ENCODE results near the gene NELL2.
A peak's percentile ranks its signal among the peaks of the same experiment; 100 is the strongest.

Gene NELL2

DNA sequence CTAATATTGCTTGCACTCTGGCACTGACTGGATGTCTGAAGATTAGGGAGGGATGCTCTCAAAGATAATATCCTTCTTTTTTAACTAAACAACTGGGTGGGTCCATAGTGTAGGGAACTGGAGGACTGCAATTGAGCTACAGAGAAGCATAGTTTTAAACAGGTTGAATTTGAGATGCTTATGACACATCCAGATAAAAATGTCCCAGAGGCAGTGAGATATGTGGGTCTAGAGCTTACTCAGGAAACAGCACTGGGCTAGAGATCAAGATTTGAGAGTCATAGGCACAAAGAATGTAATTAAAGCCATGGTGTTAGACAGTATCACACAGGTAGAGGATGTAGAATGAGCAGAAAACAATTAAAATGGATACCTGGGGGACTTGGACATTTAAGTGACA is 198.4 kb downstream of the NELL2 start:
- peak; percentile 84 for DNase-seq

DNA sequence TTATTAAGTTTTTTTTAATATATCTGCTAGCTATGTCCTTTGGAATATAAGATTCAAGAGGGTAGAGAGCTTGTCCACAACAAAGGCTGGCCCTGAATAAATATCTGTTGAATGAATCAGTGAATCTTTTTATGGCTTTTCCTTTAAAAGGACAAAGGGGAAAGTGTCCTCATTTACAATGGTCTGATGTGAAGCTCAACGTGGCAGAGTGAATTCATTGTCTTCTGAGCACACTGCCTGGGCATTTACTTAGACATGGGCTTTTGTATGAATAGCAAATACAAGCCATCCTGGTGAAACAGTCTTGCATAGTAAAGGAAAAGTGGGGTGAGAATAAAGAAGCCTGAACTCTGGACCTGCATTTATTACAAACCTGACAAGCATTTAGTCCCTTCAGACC is 201.2 kb downstream of the NELL2 start:
- DNase-seq, result no peak

DNA sequence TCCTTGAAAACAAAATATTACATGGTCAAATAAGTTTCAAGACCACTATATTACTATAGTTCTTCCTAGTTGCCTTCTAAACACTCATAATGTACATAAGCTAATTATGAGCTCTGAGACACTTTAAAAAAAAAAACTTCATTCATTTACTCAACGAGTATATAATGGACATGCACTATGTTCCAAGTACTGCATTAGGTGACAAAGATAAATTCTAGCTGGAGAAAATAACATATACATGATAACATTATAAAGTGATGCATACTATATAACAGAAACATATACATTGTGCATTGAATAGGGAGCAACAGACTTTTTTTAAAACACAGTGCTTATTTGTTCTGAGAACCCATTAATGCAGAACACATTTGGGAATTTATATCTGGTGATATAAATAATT is 202.3 kb downstream of the NELL2 start:
- no peak for DNase-seq

DNA sequence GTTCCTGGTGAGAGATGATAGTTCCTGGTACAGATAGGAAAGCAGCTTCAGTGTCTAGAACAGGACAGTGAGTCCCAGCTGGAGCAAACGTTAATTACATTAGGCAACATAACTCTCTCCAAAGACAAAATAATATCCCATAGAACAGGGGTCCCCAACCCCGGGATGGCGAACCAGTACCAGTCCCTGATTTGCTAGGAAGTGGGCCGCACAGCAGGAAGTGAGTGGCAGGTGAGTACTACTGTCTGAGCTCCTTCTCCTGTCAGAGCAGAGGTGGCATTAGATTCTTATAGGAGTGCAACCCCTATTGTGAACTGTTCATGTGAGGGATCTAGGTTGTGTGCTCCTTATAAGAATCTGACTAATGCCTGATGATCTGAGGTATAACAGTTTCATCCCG is 204.1 kb downstream of the NELL2 start:
- no peak for DNase-seq

DNA sequence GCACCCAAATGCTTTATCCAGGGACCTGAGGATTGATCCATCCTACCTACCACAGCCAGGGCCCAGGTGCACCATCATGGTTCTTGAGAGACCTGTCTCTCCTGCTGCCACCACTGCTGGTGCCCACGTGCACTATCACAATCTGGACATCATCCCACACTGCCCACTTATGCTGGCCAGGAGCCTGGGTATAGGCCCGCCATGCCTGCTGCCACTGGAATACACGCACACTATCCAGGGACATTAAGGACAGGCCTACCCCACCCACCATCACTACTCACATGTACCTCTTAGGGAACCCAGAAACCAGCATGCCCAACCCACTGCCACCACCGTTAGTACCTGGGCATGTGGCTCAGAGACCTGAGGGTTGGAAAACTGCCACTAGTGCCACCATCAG is 207.7 kb downstream of the NELL2 start:
- DNase-seq, result no peak

DNA sequence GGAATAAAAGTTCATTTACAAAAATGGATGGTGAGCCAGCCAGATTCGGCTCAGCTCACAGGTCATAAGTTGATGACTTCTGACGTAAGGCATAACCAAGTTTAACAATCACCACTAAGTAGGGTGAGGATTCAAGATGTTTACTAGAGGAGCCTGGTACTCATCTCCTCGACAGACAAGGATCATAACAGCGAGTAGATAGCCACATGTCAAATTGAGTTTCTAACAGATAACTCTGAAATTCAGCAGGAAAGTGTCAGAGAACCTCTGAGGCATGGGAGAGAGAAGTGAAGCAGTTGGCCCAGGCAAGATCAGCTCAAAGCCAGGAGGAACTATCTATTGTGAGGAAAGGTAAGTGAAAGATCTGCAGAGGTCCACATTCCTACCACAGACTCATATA is 208.7 kb downstream of the NELL2 start:
- DNase-seq, result no peak

DNA sequence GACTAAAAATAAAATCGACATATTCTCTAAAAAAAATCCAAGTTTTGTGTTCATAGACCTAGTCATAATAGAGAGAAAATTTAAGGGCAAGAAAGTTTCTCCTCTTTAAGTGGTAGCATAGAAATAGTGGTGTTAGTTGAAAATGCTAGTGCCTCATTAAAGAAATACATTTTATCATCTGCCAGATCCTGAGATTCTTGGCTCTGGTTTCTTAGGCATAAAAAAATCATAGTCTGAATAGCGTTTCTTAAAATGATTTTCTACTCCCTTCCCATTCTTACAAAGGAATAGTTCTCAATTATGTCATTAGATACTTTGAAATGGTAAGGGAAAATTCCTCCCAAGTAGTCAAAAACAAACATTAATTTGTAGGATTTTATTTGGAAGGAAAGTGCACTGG is 212.8 kb downstream of the NELL2 start:
- no peak for DNase-seq

DNA sequence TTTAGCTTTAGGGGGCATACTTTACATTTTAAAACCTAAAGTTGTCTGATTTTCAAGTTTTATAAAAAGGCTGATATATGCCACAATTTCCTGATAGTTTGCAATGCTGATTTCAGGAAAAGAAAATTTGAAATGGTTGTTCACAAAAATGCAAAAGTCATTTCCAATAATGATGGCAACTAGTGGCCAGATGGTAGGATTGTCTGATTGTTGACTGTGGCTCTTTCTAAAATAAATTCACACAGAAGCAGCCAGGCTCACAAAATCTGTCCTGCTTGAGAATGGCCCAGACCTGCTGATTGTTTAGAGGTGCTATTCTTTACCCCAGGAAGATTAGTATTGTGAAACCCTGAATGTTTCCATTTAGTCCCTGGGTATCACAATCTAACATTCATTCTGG is 220.3 kb downstream of the NELL2 start:
- no peak for DNase-seq

DNA sequence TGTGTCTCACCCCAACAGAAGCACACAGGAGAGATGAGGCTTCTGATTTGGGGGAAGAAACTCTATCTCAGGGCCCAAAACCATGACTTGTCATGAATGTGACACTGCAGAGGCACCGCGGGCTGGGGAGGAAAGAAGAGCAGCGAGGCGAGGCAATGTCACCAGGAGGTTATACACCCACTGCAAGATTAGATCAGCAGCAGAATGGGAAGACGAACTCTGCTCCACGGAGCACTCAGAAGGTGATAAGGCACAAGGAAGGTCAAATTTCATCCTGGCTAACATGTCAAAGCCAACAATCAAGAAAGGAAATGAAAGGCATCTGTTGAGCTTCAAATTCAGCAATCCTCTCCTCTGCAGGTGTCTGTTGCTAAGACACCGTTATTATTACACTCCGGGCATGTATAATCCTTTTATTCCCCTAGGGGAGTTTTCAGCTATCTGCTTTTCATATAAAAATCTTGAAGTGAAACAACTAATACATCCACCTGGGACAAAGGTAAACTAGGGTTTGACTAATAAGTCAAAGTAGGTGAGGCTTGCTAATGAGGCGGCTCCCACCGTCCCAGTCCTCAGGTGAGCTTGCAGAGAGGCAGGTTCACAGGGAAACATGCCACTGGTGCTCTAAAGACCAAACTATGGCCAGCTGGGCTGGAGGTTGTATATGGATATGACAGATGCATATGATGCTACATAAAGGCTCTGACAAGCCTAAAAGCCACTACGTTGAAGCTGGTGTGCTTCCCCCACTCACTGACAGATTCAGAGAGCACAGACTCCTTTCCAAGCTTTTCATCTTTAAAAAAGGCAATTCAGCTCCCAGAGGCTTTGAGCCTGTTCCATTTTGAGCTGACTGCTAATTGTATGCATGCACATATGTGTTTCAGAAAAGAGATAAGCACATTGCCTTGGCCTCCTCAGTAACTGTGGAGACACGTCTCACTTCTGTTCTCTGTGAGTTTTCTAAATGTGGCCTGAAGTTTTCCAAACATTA is 221.2 kb downstream of the NELL2 start:
- no peak for DNase-seq

DNA sequence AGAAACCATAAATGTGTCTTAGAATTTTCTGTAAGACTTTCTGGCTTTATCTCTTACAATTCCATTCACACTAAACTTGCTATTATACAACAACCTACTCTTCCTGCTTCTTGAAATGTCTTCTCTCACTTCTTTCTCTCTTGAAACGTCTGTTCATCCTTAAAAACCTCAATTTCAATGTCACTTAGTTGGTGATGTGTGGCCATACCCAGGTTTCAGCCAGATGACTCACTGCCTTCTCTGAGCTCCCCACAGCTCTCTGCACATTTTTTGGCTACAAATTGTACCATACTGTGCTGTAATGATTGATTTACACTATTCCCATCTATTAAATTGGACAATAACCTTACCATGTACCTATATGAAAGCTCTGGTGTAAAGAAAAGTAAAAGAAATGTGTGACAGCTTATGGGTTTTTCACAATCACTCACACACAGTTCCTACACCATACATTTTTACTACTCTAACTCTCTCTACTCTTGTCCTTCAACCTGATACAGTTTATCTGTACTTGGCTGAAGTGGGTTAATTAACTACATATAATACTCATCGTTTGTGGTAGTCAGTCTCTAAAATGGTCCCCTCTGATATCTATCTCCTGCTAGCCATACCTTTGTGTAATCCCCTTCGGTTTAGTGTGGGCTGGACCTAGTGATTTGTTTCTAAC is 222.1 kb downstream of the NELL2 start:
- DNase-seq, result no peak

DNA sequence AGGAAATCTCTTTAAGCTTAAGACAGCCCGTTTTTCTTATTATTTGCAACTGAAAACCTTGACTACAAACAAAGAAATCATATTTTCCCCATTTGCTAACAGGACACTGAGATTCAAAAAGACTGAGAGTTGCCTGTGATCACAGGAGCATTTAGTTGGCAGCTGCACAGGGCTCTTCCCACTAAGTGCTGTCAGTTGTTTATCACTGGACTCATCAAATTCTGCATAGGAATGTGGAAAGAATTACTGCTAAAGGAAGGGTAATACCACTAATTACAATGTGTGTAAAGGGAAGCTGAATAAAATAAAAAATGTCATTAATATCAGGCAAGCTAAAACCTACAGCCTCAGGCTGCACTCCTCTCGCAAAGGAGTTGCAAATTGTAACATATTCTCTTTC is 226.4 kb downstream of the NELL2 start:
- DNase-seq, result no peak

DNA sequence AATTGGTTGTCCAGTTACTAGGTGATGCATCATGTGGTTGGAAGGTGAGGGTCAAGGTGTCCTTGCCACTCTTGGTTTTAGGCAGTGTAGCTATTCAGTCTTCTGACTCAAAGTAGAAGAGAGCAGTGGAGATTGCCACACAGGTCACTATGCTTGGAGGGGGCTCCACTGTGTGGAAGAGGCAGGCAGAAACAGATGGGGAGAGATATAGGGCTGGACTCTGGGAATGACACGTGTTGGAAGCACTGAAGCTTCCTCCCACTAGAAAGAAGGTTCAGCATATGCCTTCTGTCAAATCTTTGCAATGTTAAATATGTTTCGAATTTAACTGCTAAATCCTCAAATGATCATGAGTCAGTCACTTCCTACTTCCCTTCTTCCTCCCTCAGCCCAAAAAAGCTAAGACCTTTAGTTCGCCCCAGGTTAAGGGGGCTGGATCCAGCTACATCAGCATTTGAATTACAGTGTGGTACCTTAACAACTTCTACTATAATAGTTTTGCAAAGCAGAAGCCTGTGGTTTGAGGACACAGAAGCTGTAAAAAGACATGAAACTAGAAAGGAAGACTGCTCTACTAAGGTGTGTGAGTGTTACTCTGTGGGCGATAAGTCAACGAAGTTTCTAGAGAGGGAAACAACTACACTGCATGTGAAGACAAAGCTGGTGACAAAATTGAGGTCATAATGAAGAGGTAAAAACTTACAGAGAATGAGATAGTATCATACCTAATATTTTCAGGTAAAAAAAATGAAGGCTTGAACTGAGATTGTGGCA is 228.0 kb downstream of the NELL2 start:
- no peak for DNase-seq

DNA sequence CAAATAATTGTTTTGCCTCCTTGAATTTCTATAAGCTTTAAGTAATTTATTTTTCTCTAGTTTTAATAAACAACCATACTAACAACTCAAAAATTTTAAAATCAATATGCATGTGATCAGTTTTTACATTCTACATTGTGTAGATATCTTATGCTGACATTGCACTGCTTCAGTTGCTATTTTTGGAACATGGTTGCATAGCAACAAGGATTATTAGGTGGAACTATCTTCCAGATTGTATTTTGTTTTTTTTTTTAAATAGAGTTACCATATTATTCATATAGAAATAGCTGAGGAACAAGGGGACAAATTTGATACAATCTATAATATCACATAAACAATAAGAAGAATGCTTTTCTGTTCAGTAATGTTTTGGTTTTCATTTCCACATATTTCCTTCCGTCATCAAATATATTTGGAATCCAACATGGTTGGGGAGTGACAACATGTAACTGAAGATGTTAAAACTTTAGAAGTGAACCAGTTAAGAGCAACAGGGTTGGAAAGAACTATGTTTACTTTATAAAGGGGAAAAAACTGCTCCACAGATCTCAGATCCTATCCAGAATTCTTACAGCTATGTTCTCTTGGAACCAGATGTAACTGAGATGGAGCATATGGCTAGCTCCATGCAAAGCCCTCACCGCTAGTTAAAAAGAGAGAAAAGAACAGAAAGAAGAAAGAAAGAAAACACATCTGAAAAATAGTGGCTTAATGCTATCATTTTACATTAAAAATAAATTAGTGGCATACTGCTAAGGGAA is 235.5 kb downstream of the NELL2 start:
- no peak for DNase-seq

DNA sequence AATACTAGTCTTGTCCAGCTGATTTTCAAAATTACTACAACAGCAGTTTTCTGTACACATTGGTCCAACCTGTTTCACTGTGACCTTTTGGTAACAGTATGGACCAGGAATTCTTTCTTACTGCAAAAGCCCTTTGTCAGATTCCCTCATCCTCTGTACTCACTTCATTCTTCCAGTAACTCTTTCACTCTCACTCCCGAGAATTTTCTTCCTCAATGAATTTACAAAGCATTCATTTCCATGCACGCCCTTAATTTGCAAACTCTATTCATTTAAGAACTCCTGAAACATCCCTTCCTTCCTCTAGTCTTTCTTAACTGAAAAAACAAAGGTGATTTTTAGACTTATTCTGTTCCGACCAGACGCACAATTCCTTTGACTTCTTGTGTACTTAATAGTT is 238.2 kb downstream of the NELL2 start:
- DNase-seq, result no peak

DNA sequence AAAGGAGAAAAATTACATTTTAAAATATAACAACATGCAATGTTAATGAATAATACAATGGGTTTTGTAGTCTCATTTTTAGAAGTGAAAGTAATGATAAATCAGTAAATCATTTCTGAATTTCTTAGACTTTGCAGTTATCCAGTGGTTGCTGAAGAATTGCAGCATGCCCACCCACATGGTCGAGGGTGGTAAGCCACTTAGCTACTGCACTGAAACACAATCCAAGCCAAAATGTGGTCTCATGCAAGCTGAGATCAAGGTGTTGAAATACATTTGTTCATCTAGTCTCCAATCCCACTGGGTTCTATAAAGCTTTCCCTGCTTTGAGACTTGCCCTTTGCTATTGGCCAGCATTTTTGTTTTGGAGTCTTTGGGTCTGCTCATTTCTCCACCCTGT is 247.9 kb downstream of the NELL2 start:
- DNase-seq, result no peak

DNA sequence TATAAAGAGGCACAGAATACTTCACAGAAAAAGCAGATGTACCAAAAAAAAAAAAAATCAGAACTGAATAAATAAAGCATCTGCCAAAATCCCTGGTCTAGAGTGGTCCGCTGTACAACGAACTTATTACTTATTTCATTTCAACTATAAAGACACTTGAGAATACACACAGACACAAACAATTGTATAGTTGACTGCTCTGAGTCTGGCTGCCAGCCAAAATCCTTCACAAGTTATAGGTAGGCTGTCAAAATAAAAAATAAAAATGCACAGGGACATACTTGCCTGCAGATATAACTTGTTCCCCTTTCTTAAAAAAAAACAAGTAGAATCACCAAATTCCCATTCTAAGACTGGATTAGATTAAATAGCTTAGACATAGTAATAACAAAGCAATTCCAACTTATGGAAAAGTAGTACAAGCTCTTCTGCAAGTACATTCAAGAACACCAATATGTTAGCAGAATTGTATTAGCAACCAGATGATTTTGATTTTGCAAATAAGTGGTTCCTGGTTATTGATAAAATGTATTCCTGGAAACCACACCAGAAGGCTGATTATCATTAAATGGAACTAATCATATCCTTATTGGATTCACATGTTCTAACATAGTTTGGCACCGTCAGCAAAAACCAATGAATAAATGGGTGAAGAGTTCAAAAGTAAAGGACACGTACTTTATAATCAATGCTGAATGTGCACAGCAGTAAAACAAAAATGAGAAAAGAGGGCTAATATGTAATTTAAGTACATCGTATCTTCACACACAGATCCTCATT is 248.5 kb downstream of the NELL2 start:
- no peak for DNase-seq

DNA sequence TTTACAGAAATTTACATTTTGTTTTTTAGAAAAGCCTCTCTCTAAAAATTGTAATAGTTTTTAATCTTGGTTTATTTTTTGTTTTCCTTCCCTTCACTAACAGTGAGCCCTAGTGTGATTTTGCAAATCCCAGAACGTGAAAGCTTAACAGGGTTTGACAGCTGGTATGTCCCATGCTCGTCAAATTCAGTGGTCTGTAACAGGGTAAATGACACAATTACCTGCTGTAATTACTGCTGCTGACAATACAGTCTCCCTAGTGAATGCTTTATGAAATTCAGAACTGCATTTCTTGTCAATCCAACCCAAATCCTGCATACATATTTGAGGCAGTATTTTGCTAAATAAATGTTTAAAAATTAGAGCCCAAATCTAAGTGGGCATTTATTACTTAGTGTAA is 249.2 kb downstream of the NELL2 start:
- DNase-seq, result no peak

DNA sequence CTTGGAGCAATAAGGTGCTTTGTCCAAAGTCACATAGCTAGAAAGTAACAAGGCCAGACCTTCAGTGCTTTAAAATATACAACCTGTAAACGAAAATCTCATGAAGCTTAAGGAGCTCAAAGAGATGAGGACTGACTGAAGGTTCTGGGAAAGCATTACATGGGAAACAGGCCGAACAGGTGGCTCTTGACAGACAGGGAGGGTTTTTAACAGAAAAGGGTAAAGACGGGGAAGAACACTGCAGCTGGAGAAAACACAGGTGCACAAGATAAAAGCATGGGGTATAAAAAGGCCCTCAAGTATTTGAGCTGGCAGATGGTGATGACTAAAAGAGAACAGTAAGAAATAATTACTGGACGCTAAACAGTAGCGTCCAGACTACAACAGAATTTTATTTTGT is 257.2 kb downstream of the NELL2 start:
- no peak for DNase-seq

DNA sequence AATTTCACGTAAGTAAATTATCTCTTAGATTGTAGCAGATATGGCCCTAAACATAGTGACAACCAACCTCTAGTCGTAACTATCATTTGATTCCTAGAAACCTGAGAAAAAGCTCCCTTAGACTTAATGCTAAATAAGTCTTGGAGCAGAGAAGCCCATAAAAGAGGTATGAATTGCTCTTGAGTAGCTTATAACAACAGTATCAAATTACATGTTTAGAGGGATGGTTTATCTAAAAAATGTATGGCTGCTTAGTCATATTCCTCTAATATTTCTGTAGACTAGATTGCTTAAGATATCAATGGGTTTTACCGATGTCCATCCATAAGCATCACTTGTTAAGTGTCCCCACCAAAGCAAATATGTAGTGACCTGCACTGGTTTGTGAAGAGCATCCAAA is 259.7 kb downstream of the NELL2 start:
- DNase-seq, result peak; percentile 24

DNA sequence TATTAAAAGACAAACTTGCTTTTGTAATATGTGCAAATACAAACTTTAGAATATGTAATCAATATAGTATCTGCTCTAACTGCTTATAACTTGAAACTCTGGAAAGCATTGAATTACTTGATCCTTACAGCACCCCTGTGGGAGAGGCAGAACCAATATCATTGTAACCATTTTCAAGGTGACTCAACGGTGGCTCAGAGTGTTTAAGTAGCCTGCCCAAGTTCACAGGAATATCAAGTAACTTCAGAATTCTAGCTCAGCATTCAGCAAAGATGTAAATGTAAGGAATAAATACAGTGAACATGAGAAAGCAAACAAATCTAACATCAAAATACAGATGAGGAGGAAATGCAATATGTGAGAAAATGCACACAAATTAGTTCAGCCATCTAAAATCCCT is 264.6 kb downstream of the NELL2 start:
- no peak for DNase-seq

DNA sequence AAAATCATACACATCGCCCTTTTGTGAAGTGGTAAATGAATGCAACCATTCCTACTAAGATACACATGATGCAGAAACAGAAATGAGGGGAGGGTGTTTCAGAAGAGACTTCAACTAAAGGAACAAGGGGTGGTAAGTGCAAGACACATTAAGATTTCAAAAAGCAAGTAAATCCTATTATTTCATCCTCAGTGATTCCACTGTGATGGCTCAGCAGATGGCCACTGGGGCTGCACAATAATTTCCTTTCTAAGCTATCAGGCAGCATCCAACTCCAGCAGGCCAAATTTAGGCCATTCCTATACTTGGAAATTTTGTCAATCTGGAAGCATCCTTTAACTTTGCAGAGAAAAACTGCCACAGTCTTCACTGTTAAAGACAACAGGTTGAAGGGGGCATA is 272.4 kb downstream of the NELL2 start:
- DNase-seq, result no peak

DNA sequence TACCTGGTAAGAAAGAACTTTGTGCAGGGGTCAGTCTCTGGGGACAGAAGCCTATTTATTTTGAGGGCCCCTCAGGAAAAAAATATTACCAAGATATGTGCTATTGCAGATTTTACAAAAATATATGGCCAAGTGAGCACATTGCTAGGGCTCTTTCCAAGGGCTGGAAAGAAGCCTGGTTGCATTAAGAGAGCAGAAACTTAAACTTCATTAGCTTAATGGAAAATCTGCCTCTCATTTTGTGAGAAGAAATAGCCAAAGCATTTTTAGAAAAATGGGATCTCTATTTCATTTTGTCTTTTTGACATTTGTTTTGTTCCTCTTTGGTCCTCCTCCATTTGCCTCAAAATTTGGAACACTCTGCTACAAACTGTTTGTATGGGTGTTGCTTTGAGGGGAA is 283.5 kb downstream of the NELL2 start:
- no peak for DNase-seq

Data from NCI-H226 (cell line).